ENCODE results near the gene FBLN1.

Gene FBLN1

GRCh38 chr22:45496451-45496941, 6.2 kb upstream of the FBLN1 start:
- H3K27ac Mint-ChIP-seq: peak overlapping the region; percentile 64
- H3K4me3 Mint-ChIP-seq: no peak overlapping the region
- H3K36me3 Mint-ChIP-seq (ENCODE audit: low read depth): peaks cover 5% of the 10 kb centered on the region
- no peak for TF ChIP-seq CTCF (IDR thresholded peaks at IDR 0.05)
- peaks cover 55% of the 10 kb centered on the region for H3K4me1 Mint-ChIP-seq
- no peak for DNase-seq
- H3K27me3 Mint-ChIP-seq (ENCODE audit: low read depth, poor library complexity): peaks cover 15% of the 10 kb centered on the region
- peaks cover 22% of the 10 kb centered on the region for H3K9me3 Mint-ChIP-seq

GRCh38 chr22:45497351-45498145, 5.1 kb upstream of the FBLN1 start:
- TF ChIP-seq CTCF (IDR thresholded peaks at IDR 0.05): no peak
- no peak for DNase-seq
- Mint-ChIP-seq H3K4me1 (peaks cover 61% of the 10 kb centered on the region), H3K36me3 (ENCODE audit: low read depth) (peaks cover 5% of the 10 kb centered on the region), H3K4me3 (no peak overlapping the region), H3K27me3 (ENCODE audit: low read depth, poor library complexity) (peaks cover 15% of the 10 kb centered on the region), H3K9me3 (peaks cover 12% of the 10 kb centered on the region), H3K27ac (no peak overlapping the region)

- Mint-ChIP-seq H3K4me3 (no peak overlapping the region), H3K27ac (no peak overlapping the region), H3K36me3 (ENCODE audit: low read depth) (no peaks in the 10 kb centered on the region), H3K4me1 (peaks cover 65% of the 10 kb centered on the region), H3K27me3 (ENCODE audit: low read depth, poor library complexity) (peaks cover 6% of the 10 kb centered on the region), H3K9me3 (no peaks in the 10 kb centered on the region)
- DNase-seq: no peak
- TF ChIP-seq CTCF (IDR thresholded peaks at IDR 0.05): no peak
Observed at GRCh38 chr22:45499746-45500145, 2.9 kb upstream of the FBLN1 start.

GRCh38 chr22:45503050-45503815, 550 bp downstream of the FBLN1 start:
- Mint-ChIP-seq H3K27me3 (ENCODE audit: low read depth, poor library complexity) (peaks cover 2% of the 10 kb centered on the region), H3K4me3 (peak overlapping the region; percentile 89), H3K36me3 (ENCODE audit: low read depth) (no peaks in the 10 kb centered on the region), H3K9me3 (no peaks in the 10 kb centered on the region), H3K27ac (peak overlapping the region; percentile 100), H3K4me1 (peaks cover 75% of the 10 kb centered on the region)
- no peak for DNase-seq
- TF ChIP-seq CTCF (IDR thresholded peaks at IDR 0.05): no peak

GRCh38 chr22:45503816-45504372, 1.2 kb downstream of the FBLN1 start:
- Mint-ChIP-seq H3K4me3 (peak overlapping the region; percentile 89), H3K36me3 (ENCODE audit: low read depth) (no peaks in the 10 kb centered on the region), H3K9me3 (no peaks in the 10 kb centered on the region), H3K27ac (peak overlapping the region; percentile 100), H3K4me1 (peaks cover 74% of the 10 kb centered on the region), H3K27me3 (ENCODE audit: low read depth, poor library complexity) (no peaks in the 10 kb centered on the region)
- TF ChIP-seq CTCF (IDR thresholded peaks at IDR 0.05): no peak
- peak; percentile 75 for DNase-seq
